GM15510 (cell line): ENCODE results near the gene POLR3F.

Experiments
- POLR2A ChIP-seq: IDR thresholded peaks from 3 replicates; pipeline ENCODE4 v1.6.1; 2011; ENCODE audit warnings: borderline replicate concordance; ENCODE audit not compliant: insufficient read length; ENCODE audit errors: extremely low read depth

POLR3F gene

GRCh38 chr20:18527836-18528235 is 60.6 kb downstream of the POLR3F start:
- no peak for TF ChIP-seq POLR2A

- no peak for TF ChIP-seq POLR2A
Observed at GRCh38 chr20:18529041-18529440, 61.9 kb downstream of the POLR3F start.

GRCh38 chr20:18532626-18533025 is 65.4 kb downstream of the POLR3F start:
- TF ChIP-seq POLR2A = no peak

- no peak for TF ChIP-seq POLR2A
Observed at GRCh38 chr20:18533491-18533890, 66.3 kb downstream of the POLR3F start.

- TF ChIP-seq POLR2A = no peak
Observed at GRCh38 chr20:18533978-18534644, 66.9 kb downstream of the POLR3F start.
